Endometrial microvascular endothelial cells (primary cell): ENCODE measurements around the gene TMEM51. TPM values are rescaled to one million over a fixed set of nuclear protein-coding genes. Genes with fewer than 3 reads are reported as not detected.
"Not testable (repeated sequence)": the region's sequence is repeated elsewhere in the genome, so short reads cannot be mapped to it uniquely, and the experiment has no call there.

Source experiments
- in situ Hi-C: cut with HindIII; loops from 2 replicates; pipeline ENCODE4 v1.10.0; 2017; ENCODE audit warnings: low sequenced_read_pairs, low pct_unique_long_range_greater_than_20kb; ENCODE audit errors: inconsistent ontology term
- total RNA-seq: library from RNA; depleted of rRNA; stranded (reverse); fragments of >200 nt; gene quantifications from one replicate; pipeline ENCODE4 v1.2.3, GENCODE V29; 2015; ENCODE audit errors: inconsistent ontology term

The TMEM51 gene
- total RNA-seq, 1 donor from 2014 or later, result 18.1 TPM

GRCh38 chr1:15171271-15171908 is 17.8 kb downstream of the TMEM51 start:
- in situ Hi-C loops, result no loop called here

- in situ Hi-C loops, result no loop called here
These were observed 19.1 kb downstream of the TMEM51 start for GRCh38 chr1:15172405-15173259.

GRCh38 chr1:15173863-15174614 is 20.5 kb downstream of the TMEM51 start:
- in situ Hi-C loops, result no loop called here

GRCh38 chr1:15174615-15174983 is 21.1 kb downstream of the TMEM51 start:
- in situ Hi-C loops, result no loop called here

GRCh38 chr1:15175324-15176094 is 22.0 kb downstream of the TMEM51 start:
- in situ Hi-C loops, result not testable (repeated sequence)

- in situ Hi-C loops, result no loop called here
These were observed 22.6 kb downstream of the TMEM51 start for GRCh38 chr1:15176120-15176519.

- in situ Hi-C loops, result no loop called here
These were observed 23.5 kb downstream of the TMEM51 start for GRCh38 chr1:15176898-15177665.

- in situ Hi-C loops, result no loop called here
These were observed 24.2 kb downstream of the TMEM51 start for GRCh38 chr1:15177710-15178166.

GRCh38 chr1:15178571-15179484 is 25.3 kb downstream of the TMEM51 start:
- in situ Hi-C loops, result no loop called here

- in situ Hi-C loops, result no loop called here
These were observed 25.9 kb downstream of the TMEM51 start for GRCh38 chr1:15179485-15179883.

GRCh38 chr1:15180189-15180588 is 26.6 kb downstream of the TMEM51 start:
- in situ Hi-C loops, result no loop called here

- in situ Hi-C loops, result no loop called here
These were observed 27.5 kb downstream of the TMEM51 start for GRCh38 chr1:15180945-15181523.

GRCh38 chr1:15181564-15181963 is 28.0 kb downstream of the TMEM51 start:
- in situ Hi-C loops, result no loop called here

- in situ Hi-C loops, result no loop called here
These were observed 31.1 kb downstream of the TMEM51 start for GRCh38 chr1:15184436-15185241.

- in situ Hi-C loops, result no loop called here
These were observed 32.1 kb downstream of the TMEM51 start for GRCh38 chr1:15185617-15186016.
